ENCODE data around the gene CFAP47. TPM values are rescaled to one million over a fixed set of nuclear protein-coding genes. Genes with fewer than 3 reads are reported as not detected.

The CFAP47 gene
- total RNA-seq, 3 donors from 2014 or later (not counting 1 experiment from before 2014, with no cell fraction given) = not detected

DNA sequence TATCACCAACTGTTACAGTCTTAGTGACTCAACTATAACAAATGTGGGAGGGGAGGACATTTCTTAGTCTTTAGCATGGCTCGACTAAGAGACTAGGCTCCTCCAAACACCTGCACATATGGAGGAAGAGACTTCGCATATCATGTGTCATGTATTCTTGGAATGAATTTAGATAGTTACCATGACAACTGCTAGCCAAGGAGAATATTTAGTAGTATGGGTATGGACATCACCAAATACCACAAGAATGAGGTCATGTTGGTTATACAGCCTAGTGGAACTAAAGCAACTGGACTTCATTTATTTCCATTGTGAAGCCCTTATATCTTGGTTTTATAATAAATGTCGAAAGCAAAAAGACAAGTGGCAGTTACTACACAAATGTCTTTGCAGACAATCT, 512.3 kb downstream of the CFAP47 start:
- TF ChIP-seq, protein P1, sequence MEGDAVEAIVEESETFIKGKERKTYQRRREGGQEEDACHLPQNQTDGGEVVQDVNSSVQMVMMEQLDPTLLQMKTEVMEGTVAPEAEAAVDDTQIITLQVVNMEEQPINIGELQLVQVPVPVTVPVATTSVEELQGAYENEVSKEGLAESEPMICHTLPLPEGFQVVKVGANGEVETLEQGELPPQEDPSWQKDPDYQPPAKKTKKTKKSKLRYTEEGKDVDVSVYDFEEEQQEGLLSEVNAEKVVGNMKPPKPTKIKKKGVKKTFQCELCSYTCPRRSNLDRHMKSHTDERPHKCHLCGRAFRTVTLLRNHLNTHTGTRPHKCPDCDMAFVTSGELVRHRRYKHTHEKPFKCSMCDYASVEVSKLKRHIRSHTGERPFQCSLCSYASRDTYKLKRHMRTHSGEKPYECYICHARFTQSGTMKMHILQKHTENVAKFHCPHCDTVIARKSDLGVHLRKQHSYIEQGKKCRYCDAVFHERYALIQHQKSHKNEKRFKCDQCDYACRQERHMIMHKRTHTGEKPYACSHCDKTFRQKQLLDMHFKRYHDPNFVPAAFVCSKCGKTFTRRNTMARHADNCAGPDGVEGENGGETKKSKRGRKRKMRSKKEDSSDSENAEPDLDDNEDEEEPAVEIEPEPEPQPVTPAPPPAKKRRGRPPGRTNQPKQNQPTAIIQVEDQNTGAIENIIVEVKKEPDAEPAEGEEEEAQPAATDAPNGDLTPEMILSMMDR (IDR thresholded peaks at IDR 0.05) = no peak
- H3K36me3 Mint-ChIP-seq = no peaks in the 10 kb centered on the region
- WGBS (ENCODE audit: insufficient coverage) = no CpG with 5 or more reads among the region's 3 CpGs
- DNase-seq = no peak
- no peak overlapping the region for H3K4me3 ChIP-seq (ENCODE audit: low read length)
- no peaks in the 10 kb centered on the region for H3K4me1 Mint-ChIP-seq
- no peaks in the 10 kb centered on the region for H3K27me3 Mint-ChIP-seq (ENCODE audit: low read depth in 2 of 2)
- H3K4me1 ChIP-seq (ENCODE audit: control insufficient read depth, insufficient read depth, low read length) = no peaks in the 10 kb centered on the region
- H3K4me3 Mint-ChIP-seq = no peak overlapping the region
- peaks cover 4 to 7% of the 10 kb centered on the region in 2 donors for H3K9me3 Mint-ChIP-seq
- ATAC-seq = no peak
- H3K9me3 ChIP-seq (ENCODE audit: control insufficient read depth, insufficient read depth, low read length) = no peaks in the 10 kb centered on the region
- H3K27ac ChIP-seq (ENCODE audit: low read length) = no peak overlapping the region
- H3K36me3 ChIP-seq (ENCODE audit: control insufficient read depth, insufficient read depth, low read length) = no peaks in the 10 kb centered on the region
- intact Hi-C loops (cut with micrococcal nuclease) = no loop called here
- H3K27ac Mint-ChIP-seq = no peak overlapping the region
- H3K27me3 ChIP-seq (ENCODE audit: control insufficient read depth, insufficient read depth, low read length) = no peaks in the 10 kb centered on the region

DNA sequence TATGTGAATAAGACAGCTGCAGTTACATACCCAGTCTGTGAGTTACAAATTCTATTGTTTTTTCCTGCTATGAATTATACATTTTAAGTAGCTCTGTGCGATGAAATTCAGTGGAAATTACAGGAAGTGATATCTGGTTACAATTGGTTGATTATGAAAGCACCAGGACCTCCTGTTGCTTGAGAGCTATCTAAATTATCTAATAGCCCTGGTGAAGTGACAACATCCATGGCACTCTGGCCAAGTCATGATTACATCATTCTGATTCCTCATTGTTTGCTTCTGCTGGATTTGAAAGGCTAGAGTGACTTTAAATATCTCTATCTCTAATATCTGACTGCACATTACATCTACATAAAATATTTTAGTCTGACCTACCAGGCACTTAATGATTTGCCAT, 515.0 kb downstream of the CFAP47 start:
- Mint-ChIP-seq H3K4me1 (no peaks in the 10 kb centered on the region), H3K27ac (no peak overlapping the region), H3K27me3 (ENCODE audit: low read depth in 2 of 2) (no peaks in the 10 kb centered on the region), H3K4me3 (no peak overlapping the region), H3K9me3 (peaks cover 7% of the 10 kb centered on the region in 2 donors), H3K36me3 (no peaks in the 10 kb centered on the region)
- no CpG with 5 or more reads among the region's 1 CpG for WGBS (ENCODE audit: insufficient coverage)
- H3K4me3 ChIP-seq (ENCODE audit: low read length) = no peak overlapping the region
- no peaks in the 10 kb centered on the region for H3K4me1 ChIP-seq (ENCODE audit: control insufficient read depth, insufficient read depth, low read length)
- ATAC-seq = no peak
- intact Hi-C loops (cut with micrococcal nuclease) = no loop called here
- no peak for DNase-seq
- TF ChIP-seq, protein P1 (IDR thresholded peaks at IDR 0.05) = no peak
- no peak overlapping the region for H3K27ac ChIP-seq (ENCODE audit: low read length)
- no peaks in the 10 kb centered on the region for H3K27me3 ChIP-seq (ENCODE audit: control insufficient read depth, insufficient read depth, low read length)
- no peaks in the 10 kb centered on the region for H3K9me3 ChIP-seq (ENCODE audit: control insufficient read depth, insufficient read depth, low read length)
- no peaks in the 10 kb centered on the region for H3K36me3 ChIP-seq (ENCODE audit: control insufficient read depth, insufficient read depth, low read length)

Other genes with a start within 250 kb of the CFAP47 start
- not detected for gene MAGEB16, start 121.4 kb upstream of the CFAP47 start, total RNA-seq

Data from natural killer cell (primary cell).